D721Med (cell line): Measurements from ENCODE around the gene COL19A1.

ENCODE experiments used
- DNase-seq: peaks from one replicate; pipeline ENCODE4 v3.0.0; 2011; ENCODE audit warnings: low spot score; ENCODE audit not compliant: insufficient read length
- FAIRE-seq: peaks from 2 replicates; lab custom pipeline; 2011; peaks lifted over from hg19 to GRCh38; lab: Jason Lieb, UNC
- CTCF ChIP-seq: IDR thresholded peaks from 2 replicates; pipeline ENCODE4 v1.5.1; 2012; ENCODE audit warnings: mild to moderate bottlenecking, control low read depth; ENCODE audit not compliant: insufficient read depth; ENCODE audit errors: missing control alignments

Gene COL19A1

GRCh38 chr6:70125602-70126001, 259.2 kb downstream of the COL19A1 start:
- FAIRE-seq (no peak), DNase-seq (no peak)
- TF ChIP-seq CTCF, result no peak

- no peak for FAIRE-seq
- DNase-seq, result no peak
- no peak for TF ChIP-seq CTCF
Measured at GRCh38 chr6:70129341-70129740, 263.0 kb downstream of the COL19A1 start.

GRCh38 chr6:70130865-70131264, 264.5 kb downstream of the COL19A1 start:
- DNase-seq, result no peak
- no peak for FAIRE-seq
- TF ChIP-seq CTCF, result no peak

- no peak for TF ChIP-seq CTCF
- no peak for FAIRE-seq
Measured at GRCh38 chr6:70131528-70131927, 265.2 kb downstream of the COL19A1 start.

GRCh38 chr6:70133246-70133645, 266.9 kb downstream of the COL19A1 start:
- DNase-seq, result no peak
- FAIRE-seq, result no peak
- TF ChIP-seq CTCF, result no peak

More at GRCh38 chr6:70131528-70131927, 265.2 kb downstream of the COL19A1 start:
- DNase-seq, result no peak

- DNase-seq, result no peak
- FAIRE-seq, result no peak
- TF ChIP-seq CTCF, result no peak
Measured at GRCh38 chr6:70134542-70134941, 268.2 kb downstream of the COL19A1 start.

- FAIRE-seq (no peak), DNase-seq (no peak)
- no peak for TF ChIP-seq CTCF
Measured at GRCh38 chr6:70135219-70136160, 269.1 kb downstream of the COL19A1 start.
